Right kidney (tissue), 9 donors: ENCODE data around the gene HECA.
"Not testable (repeated sequence)": the region's sequence is repeated elsewhere in the genome, so short reads cannot be mapped to it uniquely, and the experiment has no call there.

Source experiments
- DNase-seq: peaks from one replicate; pipeline ENCODE4 v3.0.0-alpha.2; 2016
- long read RNA-seq, 8 donors: transcript quantifications; one replicate each; lab custom pipeline, GENCODE V29; 2026

The HECA gene, protein sequence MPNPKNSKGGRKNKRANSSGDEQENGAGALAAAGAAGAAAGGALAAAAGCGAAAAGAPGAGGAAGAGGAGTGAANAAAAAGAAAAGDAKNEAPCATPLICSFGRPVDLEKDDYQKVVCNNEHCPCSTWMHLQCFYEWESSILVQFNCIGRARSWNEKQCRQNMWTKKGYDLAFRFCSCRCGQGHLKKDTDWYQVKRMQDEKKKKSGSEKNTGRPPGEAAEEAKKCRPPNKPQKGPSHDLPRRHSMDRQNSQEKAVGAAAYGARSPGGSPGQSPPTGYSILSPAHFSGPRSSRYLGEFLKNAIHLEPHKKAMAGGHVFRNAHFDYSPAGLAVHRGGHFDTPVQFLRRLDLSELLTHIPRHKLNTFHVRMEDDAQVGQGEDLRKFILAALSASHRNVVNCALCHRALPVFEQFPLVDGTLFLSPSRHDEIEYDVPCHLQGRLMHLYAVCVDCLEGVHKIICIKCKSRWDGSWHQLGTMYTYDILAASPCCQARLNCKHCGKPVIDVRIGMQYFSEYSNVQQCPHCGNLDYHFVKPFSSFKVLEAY
- long read RNA-seq, donor 1, full-length matches to known transcripts: 3 of 3 reads
- long read RNA-seq, donor 1, partial matches to known transcripts: 0 of 3 reads
- long read RNA-seq, donor 1, other reads (novel, unspliced or antisense): 0 of 3 reads
- long read RNA-seq, donor 2: 0 reads
- long read RNA-seq, donor 3, full-length matches to known transcripts: 4 of 9 reads
- long read RNA-seq, donor 3, partial matches to known transcripts: 5 of 9 reads
- long read RNA-seq, donor 3, other reads (novel, unspliced or antisense): 0 of 9 reads
- long read RNA-seq, donor 4, full-length matches to known transcripts: 3 of 3 reads
- long read RNA-seq, donor 4, partial matches to known transcripts: 0 of 3 reads
- long read RNA-seq, donor 4, other reads (novel, unspliced or antisense): 0 of 3 reads
- long read RNA-seq, donor 5: 0 reads
- long read RNA-seq, donor 6, full-length matches to known transcripts: 4 of 4 reads
- long read RNA-seq, donor 6, partial matches to known transcripts: 0 of 4 reads
- long read RNA-seq, donor 6, other reads (novel, unspliced or antisense): 0 of 4 reads
- long read RNA-seq, donor 7, full-length matches to known transcripts: 2 of 2 reads
- long read RNA-seq, donor 7, partial matches to known transcripts: 0 of 2 reads
- long read RNA-seq, donor 7, other reads (novel, unspliced or antisense): 0 of 2 reads
- long read RNA-seq, donor 8, full-length matches to known transcripts: 2 of 2 reads
- long read RNA-seq, donor 8, partial matches to known transcripts: 0 of 2 reads
- long read RNA-seq, donor 8, other reads (novel, unspliced or antisense): 0 of 2 reads

DNA sequence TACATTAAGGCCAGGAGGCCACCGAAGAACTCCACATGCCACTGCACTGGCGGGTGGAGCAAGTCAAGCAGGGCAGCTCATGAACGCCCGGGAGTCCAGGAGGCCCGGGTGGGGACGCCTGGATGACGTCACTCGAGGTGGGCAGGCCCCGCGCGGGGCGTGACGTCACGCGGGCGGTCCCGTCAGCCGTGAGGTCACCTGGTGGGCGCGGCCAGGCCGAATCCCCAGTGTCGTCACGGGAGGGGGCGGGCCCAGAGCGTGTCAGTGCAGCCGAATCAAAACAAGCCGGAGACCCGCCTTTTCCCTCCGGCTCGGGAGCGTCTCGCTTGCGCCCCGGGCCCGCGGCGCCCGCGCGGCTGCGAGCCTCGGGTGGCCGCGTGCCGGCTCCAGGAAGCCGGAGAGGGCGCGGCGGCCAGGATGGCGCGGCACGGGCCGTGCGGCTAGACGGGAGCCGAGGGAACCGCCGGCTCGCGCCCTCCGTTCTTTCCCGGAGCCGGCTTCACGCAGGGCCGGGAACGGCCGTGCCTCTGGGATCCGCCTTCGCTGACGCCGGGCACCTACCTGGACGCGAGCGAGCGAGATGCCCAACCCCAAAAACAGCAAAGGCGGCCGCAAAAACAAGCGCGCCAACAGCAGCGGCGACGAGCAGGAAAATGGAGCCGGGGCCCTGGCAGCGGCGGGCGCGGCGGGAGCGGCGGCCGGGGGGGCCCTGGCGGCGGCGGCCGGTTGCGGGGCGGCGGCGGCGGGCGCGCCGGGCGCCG is at the start of gene HECA:
Gene HECA, plus strand, starts transcription at position 264 of the 761 bp plus-strand sequence. Its CDS starts 317 bp downstream, at position 581.
- peak; percentile 85 for DNase-seq

DNA sequence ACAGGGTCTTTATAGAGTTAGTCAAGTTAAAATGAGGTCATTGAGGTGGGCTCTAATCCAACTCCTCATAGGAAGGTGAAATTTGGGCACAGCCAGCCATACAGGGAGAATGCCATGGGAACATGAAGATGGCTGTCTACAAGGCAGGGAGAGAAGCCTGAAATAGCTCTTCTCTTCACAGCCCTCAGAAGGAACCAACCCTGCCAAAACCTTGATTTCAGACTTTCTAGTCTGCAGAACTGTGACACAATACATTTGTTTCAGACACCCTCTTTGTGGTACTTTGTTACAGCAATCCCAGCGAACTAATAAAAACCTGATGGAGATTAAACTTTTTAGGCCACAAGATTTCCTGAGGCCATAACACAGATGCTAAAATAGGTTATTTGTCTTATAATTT is 43.1 kb upstream of the HECA start:
- no peak for DNase-seq

DNA sequence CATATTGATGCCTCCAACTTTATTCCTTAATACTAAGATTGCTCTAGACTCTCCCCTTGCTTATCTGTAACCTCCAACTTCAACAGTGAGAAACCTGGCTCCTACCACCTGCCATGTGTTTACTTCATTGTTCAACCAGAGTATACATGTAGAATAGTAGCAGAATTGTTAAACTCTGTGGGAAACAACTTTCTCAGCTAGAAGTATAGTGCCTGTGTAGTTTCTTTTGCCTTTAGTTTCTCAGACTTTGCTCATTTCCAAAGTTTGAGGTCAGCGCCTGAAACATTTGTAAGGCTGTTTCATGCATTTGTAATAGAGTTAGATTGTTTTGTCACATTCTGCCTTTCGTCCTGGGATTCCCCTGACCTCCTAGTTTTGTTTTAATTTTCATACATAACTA is 34.9 kb upstream of the HECA start:
- no peak for DNase-seq

- DNase-seq: no peak
These were observed 27.8 kb upstream of the HECA start for GRCh38 chr6:139107051-139107450.

DNA sequence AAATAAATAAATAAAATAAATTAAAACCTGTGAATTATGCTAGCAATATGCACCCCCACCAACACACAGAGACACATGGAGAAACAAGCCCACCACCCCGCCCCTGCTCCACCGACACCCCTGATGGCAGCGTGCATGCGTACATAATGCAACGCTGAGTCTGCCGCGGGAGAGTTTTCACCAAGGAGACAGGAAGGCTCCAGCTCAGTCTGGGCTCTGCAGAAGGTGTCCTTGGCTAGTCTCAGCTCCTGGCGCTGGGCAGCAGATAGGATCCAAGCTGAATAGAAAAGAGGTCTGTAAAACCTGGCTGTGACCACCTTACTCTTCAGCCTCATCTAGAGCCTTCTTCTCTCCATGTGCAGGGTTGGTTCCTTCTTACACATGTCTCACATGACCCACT is 26.5 kb upstream of the HECA start:
- no peak for DNase-seq

GRCh38 chr6:139109558-139109957 is 25.3 kb upstream of the HECA start:
- no peak for DNase-seq

- no peak for DNase-seq
These were observed 22.7 kb upstream of the HECA start for GRCh38 chr6:139112146-139112545.

DNA sequence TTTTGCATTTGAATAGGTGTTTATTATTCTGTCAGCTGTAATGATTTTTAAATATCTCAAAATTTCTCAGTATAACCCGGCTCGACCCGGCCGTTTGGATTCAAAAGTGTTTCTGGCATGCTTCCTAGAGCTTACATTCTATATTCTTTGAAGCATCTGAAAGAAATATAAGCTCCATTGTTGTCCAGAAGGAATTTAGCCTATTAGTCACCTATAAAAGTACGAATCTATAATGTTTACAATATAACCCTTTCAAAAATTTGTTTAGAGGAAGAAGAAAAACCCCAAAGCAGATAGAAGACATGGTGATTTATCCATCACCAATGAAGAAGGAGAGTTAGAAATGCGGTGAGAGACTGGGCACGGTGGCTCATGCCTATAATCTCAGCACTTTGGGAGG is 22.3 kb upstream of the HECA start:
- DNase-seq: no peak

- DNase-seq: no peak
These were observed 20.1 kb upstream of the HECA start for GRCh38 chr6:139114746-139115145.

DNA sequence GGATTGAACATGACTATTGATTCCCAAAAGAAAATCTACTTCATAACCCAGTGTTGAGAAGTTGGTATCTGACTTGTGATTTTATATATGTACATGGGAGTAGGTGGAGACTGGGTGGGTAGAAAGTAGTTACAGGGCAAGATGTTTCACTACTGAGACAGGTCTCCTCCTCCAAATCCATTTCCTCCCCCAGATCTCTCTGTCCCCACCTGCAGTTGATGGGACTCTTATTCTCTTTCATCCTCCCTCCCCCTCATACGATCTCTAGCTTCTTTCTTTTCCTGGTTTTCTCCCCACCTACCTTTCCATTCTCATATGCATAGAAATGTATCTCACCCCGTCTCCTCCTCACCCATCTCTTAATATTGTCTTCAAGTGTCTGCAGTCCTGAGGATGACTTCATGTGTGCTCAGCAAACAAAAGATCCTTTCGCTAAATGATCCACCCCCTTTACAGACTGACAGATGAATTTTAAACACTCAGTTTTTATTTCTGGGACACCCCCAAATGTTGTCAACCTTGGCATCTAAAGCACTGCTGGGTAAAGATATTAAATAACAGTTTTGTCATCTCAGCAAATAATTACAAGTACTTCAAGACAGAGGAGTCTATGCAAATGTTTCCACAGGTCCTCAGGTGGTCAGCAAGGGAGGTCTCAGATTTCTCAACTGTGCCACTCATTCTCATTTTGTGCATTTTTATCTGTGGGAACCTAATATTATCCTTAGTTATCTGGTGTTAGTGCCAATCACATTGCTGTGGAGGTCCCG is 18.7 kb upstream of the HECA start:
- DNase-seq: no peak

DNA sequence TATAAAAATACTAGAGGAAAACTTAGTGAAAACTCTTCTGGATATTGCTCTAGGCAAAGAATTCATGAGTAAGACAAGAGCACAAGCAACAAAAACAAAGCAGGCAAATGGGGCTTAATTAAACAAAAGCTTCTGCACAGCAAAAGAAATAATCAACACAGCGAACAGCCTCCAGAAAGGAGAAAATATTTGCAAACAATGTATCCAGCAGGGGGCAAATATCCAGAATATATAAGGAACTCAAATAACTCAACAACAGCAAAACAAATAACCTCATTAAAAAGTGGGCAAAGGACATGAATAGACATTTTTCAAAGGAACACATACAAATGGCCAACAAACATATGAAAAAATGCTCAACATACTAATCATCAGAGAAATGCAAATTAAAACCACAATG is 17.1 kb upstream of the HECA start:
- DNase-seq: no peak

DNA sequence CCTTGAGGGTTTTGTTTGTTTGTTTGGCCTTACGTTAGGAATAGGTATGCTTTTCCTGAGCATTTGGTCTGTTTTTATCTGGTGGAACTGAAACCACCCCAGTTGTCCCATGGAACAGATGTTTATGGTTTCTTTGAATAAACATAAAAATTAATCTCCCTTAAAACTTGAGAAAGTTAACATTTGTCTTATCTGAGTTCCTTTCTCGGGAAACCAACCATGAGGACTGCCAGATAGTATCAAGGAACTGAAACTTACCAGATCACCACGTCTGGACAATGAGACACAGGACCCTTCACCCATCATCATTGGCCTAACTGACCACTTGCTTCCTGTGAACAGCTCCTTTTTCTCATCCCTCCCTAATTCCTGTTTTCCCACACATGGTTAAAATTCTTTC is 15.3 kb upstream of the HECA start:
- DNase-seq: no peak

- not testable (repeated sequence) for DNase-seq
These were observed 12.1 kb upstream of the HECA start for GRCh38 chr6:139122823-139123222.

DNA sequence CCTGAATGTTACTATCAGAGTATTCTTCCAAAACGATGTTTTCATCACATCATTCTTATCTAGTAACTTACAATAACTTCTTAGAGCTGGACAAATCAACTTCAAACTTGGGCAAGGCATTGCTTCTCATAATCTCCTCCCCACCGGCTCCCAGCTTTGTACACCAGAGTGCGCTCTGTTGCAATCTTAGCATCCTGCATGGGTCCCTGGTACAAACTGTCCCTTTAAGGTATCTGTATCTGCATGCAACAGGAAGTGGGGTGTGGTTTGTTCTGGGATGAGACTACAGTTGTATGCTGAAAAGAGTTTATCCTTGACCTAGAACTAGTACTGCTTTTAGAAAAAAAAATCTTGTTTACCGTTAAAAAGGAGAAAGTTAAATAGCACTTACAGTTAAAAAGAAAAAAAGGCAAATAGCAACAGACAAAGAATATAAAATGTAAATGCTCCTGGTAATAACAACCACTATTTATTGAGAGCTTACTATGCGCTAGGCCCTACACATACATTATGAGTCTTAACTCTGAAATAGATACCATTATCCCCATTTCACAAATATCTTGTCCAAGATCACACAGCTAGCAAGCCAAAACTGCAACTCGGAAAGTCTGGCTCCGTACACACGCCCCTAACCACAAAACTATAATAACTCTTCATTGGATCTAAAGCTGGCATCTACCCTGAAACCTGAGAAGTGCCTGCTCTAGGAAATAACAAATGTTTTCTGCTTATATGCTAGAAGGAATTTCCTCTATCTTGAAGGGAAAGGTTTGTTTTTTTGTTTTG is 9.8 kb upstream of the HECA start:
- no peak for DNase-seq

DNA sequence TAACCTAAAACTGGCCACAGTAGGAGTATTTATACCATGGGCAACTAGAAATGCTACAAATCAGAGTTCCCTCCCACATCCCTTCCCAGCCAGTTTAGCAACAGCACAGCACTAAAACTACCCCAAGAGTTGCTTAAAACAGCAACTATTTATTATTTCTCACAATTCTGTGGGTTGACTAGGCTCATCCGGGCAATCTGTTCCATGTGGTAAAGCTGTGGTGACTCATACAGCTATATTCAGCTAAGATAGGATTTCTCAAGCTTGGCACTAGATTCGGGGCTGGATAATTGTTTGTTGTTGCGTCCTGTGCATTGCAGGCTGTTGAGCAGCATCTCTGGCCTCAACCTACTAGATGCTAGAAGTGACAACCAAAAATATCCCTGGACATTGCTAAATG is 8.6 kb upstream of the HECA start:
- no peak for DNase-seq

GRCh38 chr6:139126931-139127330 is 7.9 kb upstream of the HECA start:
- no peak for DNase-seq

- no peak for DNase-seq
These were observed 5.6 kb upstream of the HECA start for GRCh38 chr6:139129284-139129683.

GRCh38 chr6:139131736-139132280 is 3.1 kb upstream of the HECA start:
- no peak for DNase-seq

GRCh38 chr6:139133262-139134063 is 1.4 kb upstream of the HECA start:
- no peak for DNase-seq
